Activated naive CD4-positive, alpha-beta T cell treated with anti-CD3 and anti-CD28 coated beads, Interleukin-2, amount 10 ng/mL, durations not matched to agents 7 days and 5 days (primary cell): Measurements from ENCODE around the gene NRF1.
"Not testable (repeated sequence)": the region's sequence is repeated elsewhere in the genome, so short reads cannot be mapped to it uniquely, and the experiment has no call there.

Source experiments
- CTCF ChIA-PET: fragments of 350-600 bp; sonication (Branson Sonifier 250); formaldehyde crosslinking; loops from one replicate; lab custom pipeline; 2021; ENCODE audit warnings: antibody characterized with exemption; lab: Charles Lee
- DNase-seq: peaks from one replicate; pipeline ENCODE4 v3.0.0-alpha.2; 2020
- H3K27ac Mint-ChIP-seq: one replicate; pipeline ENCODE4 v1.8.0; 2021; ENCODE audit warnings: mild to moderate bottlenecking, moderate library complexity, mixed read lengths
- H3K27me3 Mint-ChIP-seq: one replicate; pipeline ENCODE4 v1.8.0; 2021; ENCODE audit warnings: mild to moderate bottlenecking, mixed read lengths
- H3K36me3 Mint-ChIP-seq: one replicate; pipeline ENCODE4 v1.8.0; 2021; ENCODE audit warnings: mixed read lengths
- H3K4me1 Mint-ChIP-seq: one replicate; pipeline ENCODE4 v1.8.0; 2021; ENCODE audit warnings: mixed read lengths
- H3K4me3 Mint-ChIP-seq: one replicate; pipeline ENCODE4 v1.8.0; 2021; ENCODE audit warnings: mild to moderate bottlenecking, moderate library complexity, mixed read lengths
- H3K9me3 Mint-ChIP-seq: one replicate; pipeline ENCODE4 v1.8.0; 2021; ENCODE audit warnings: mixed read lengths

Gene NRF1

DNA sequence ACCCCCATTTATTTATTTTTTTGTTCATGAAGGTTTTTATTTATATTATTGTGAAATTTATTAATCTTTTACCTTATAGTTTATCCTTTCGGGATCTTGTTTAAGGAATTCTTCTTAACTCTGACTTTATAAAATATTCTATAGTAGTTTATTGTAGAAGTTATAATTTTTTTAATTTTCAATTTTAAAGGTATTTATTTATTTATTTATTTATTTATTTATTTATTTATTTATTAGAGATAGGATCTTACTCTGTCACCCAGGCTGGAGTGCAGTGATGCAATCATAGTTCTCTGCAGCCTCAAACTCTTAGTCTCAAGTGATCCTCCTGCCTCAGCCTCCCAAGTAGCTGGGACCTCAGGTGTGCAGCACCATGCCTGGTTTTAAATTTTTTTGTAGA, 56.0 kb downstream of the NRF1 start:
- H3K9me3 Mint-ChIP-seq, result no peaks in the 10 kb centered on the region
- H3K27me3 Mint-ChIP-seq, result no peaks in the 10 kb centered on the region
- H3K4me1 Mint-ChIP-seq, result no peaks in the 10 kb centered on the region
- DNase-seq, result no peak
- no peak overlapping the region for H3K27ac Mint-ChIP-seq
- CTCF ChIA-PET, result interaction anchor here (1.1 to 1.3 kb wide), 2 partner anchors 158 to 162 kb away, joined by 3 read pairs; no protein-coding TSS in a partner anchor
- H3K4me3 Mint-ChIP-seq, result no peak overlapping the region
- peaks cover 7% of the 10 kb centered on the region for H3K36me3 Mint-ChIP-seq

- DNase-seq, result no peak
- peaks cover 3% of the 10 kb centered on the region for H3K36me3 Mint-ChIP-seq
- H3K9me3 Mint-ChIP-seq, result no peaks in the 10 kb centered on the region
- H3K4me1 Mint-ChIP-seq, result no peaks in the 10 kb centered on the region
- no peak overlapping the region for H3K27ac Mint-ChIP-seq
- CTCF ChIA-PET, result no interaction called here
- no peak overlapping the region for H3K4me3 Mint-ChIP-seq
- no peaks in the 10 kb centered on the region for H3K27me3 Mint-ChIP-seq
These were observed 58.4 kb downstream of the NRF1 start for GRCh38 chr7:129669901-129670300.

GRCh38 chr7:129670656-129671055, 59.1 kb downstream of the NRF1 start:
- no peaks in the 10 kb centered on the region for H3K9me3 Mint-ChIP-seq
- CTCF ChIA-PET, result no interaction called here
- no peaks in the 10 kb centered on the region for H3K4me1 Mint-ChIP-seq
- H3K4me3 Mint-ChIP-seq, result no peak overlapping the region
- H3K27me3 Mint-ChIP-seq, result no peaks in the 10 kb centered on the region
- no peak for DNase-seq
- no peak overlapping the region for H3K27ac Mint-ChIP-seq
- H3K36me3 Mint-ChIP-seq, result peaks cover 10% of the 10 kb centered on the region

DNA sequence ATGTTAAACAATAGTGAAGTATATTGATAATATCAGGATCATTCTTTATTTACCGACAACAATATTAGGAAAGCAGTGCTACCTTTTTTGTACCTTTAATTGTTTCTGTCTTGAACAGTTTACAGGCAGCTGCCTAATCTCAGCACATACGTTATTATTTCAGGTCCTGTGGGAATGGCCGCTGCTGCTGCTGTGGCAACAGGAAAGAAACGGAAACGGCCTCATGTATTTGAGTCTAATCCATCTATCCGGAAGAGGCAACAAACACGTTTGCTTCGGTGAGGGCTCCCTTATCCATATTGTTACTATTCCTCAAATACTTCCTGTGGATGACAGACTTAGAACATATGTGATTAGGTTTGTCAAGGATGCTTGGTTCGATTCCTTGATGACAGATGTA, 59.7 kb downstream of the NRF1 start:
- peaks cover 15% of the 10 kb centered on the region for H3K36me3 Mint-ChIP-seq
- no peaks in the 10 kb centered on the region for H3K9me3 Mint-ChIP-seq
- no peaks in the 10 kb centered on the region for H3K27me3 Mint-ChIP-seq
- no peak for DNase-seq
- no peaks in the 10 kb centered on the region for H3K4me1 Mint-ChIP-seq
- no peak overlapping the region for H3K27ac Mint-ChIP-seq
- CTCF ChIA-PET, result no interaction called here
- no peak overlapping the region for H3K4me3 Mint-ChIP-seq

GRCh38 chr7:129674475-129674874, 63.0 kb downstream of the NRF1 start:
- H3K9me3 Mint-ChIP-seq, H3K4me3 Mint-ChIP-seq, CTCF ChIA-PET, DNase-seq, H3K27me3 Mint-ChIP-seq, H3K4me1 Mint-ChIP-seq, H3K27ac Mint-ChIP-seq: not testable (repeated sequence)
- peaks cover 34% of the 10 kb centered on the region for H3K36me3 Mint-ChIP-seq

DNA sequence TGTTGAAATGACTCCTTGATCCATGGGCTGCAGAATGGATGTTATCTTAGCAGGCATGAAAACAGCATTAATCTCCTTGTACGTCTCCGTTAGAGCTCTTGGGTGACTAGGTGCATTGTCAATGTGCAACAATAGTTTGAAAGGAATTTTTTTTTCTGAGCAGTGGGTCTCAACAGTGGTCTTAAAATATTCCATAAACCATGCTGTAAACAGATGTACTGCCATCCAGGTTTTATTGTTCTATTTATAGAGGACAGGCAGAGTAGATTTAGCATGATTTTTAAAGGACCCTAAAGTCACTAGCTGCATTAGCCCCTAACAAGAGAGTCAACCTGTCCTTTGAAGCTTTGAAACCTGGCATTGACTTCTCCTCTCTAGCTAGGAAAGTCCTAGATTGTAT, 64.0 kb downstream of the NRF1 start:
- Mint-ChIP-seq H3K36me3 (peaks cover 37% of the 10 kb centered on the region), H3K4me3 (no peak overlapping the region), H3K9me3 (no peaks in the 10 kb centered on the region), H3K27ac (no peak overlapping the region), H3K27me3 (no peaks in the 10 kb centered on the region), H3K4me1 (no peaks in the 10 kb centered on the region)
- CTCF ChIA-PET, result no interaction called here
- DNase-seq, result no peak

DNA sequence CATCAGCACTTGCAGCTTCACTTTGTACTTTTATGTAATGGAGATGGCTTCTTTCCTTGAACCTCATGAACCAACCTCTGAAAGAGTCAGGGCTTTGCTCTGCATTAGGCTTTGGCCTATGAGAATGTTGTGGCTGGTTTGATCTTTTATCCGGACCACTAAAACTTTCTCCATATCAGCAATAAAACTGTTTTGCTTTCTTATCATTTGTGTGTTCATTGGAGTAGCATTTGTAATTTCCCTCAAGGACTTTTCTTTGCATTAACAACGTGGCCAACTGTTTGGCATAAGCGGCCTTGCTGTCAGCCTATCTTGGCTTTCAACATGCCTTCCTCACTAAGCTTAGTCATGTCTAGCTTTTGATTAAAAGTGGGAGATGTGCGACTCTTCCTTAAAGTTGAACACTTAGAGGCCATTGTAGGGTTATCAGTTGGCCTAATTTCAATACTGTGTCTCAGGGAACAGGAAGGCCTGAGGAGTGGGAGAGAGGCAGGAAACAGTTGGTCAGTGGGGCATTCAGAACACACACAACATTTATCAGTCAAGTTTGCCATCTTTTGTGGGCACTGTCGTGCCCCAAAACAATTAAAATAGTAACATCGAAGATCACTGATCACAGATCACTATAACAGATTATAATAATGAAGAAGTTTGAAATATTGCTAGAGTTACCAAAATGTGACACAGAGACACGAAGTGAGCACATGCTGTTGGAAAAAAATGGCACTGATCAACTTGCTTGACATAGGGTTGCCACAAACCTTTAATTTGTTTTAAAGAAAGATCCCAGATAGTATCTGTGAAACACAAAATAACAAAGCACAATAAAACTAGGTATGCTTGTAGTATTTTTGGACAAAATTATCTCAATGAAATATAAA, 64.7 kb downstream of the NRF1 start:
- Mint-ChIP-seq H3K36me3 (peaks cover 40% of the 10 kb centered on the region), H3K27ac (no peak overlapping the region), H3K4me1 (no peaks in the 10 kb centered on the region), H3K27me3 (no peaks in the 10 kb centered on the region), H3K9me3 (no peaks in the 10 kb centered on the region), H3K4me3 (no peak overlapping the region)
- no peak for DNase-seq
- CTCF ChIA-PET, result no interaction called here

DNA sequence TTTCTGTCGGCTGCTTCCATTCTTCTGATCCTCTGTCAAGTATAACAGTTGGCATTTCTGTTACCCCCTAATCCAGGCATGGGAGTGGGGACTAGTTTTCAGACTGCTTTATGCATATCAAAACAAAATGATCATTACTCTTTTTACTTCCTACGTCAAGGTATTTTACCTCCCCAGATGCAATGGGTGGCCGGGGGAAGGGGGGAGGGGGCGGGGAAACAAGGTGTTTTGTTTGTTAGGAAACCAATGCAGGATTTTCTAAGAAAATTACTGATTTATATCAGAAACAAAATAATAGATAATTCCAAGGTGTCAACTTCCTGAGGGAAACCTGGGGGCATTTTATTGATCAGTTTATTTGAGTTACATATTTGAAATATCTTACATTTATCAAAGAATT, 66.3 kb downstream of the NRF1 start:
- Mint-ChIP-seq H3K36me3 (peaks cover 43% of the 10 kb centered on the region), H3K4me1 (no peaks in the 10 kb centered on the region), H3K4me3 (no peak overlapping the region), H3K27me3 (no peaks in the 10 kb centered on the region), H3K27ac (no peak overlapping the region), H3K9me3 (no peaks in the 10 kb centered on the region)
- DNase-seq, result no peak
- CTCF ChIA-PET, result no interaction called here

- Mint-ChIP-seq H3K4me3 (no peak overlapping the region), H3K36me3 (peaks cover 43% of the 10 kb centered on the region), H3K9me3 (no peaks in the 10 kb centered on the region), H3K4me1 (no peaks in the 10 kb centered on the region), H3K27me3 (no peaks in the 10 kb centered on the region), H3K27ac (no peak overlapping the region)
- no peak for DNase-seq
- CTCF ChIA-PET, result no interaction called here
These were observed 67.1 kb downstream of the NRF1 start for GRCh38 chr7:129678606-129679005.

DNA sequence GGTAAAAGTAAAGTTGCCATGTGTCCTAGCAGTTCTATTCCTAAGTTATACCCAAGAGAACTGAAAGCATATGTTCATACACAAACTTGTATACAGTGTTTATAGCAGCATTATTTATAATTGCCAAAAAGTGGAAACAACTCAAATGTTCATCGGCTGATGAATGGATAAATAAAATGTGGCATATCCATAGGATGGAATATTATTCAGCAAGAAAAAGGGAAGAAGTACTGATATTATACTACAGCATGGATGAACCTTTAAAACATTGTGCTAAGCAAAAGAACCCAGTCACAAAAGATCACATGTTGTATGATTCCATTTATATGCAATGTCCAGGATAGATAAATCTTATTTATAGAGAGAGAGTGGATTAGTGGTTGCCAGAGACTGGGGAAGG, 68.9 kb downstream of the NRF1 start:
- Mint-ChIP-seq H3K27me3 (no peaks in the 10 kb centered on the region), H3K9me3 (no peaks in the 10 kb centered on the region), H3K27ac (no peak overlapping the region), H3K36me3 (peaks cover 36% of the 10 kb centered on the region), H3K4me1 (no peaks in the 10 kb centered on the region), H3K4me3 (no peak overlapping the region)
- no peak for DNase-seq
- CTCF ChIA-PET, result no interaction called here

DNA sequence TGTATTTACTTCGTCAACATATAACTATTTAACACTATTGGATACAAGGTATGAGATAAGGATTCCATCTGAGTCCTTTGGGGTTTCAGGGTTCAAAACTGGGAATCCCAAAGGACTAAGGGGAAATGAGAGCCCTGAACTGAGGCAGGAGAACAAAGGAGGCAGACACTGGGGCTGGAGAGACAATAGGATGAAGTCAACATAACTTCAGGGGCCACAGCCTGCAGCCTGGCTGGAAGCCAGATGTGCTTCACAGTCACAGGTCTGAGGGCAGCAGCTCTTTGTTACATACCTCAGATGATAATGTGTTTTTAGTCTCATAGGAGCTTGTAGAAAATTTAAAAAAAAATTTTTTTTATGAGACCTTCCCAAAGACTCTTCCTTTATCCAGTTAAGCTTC, 73.3 kb downstream of the NRF1 start:
- no peaks in the 10 kb centered on the region for H3K27me3 Mint-ChIP-seq
- no peak for DNase-seq
- H3K4me3 Mint-ChIP-seq, result no peak overlapping the region
- H3K4me1 Mint-ChIP-seq, result no peaks in the 10 kb centered on the region
- no peaks in the 10 kb centered on the region for H3K9me3 Mint-ChIP-seq
- H3K36me3 Mint-ChIP-seq, result peaks cover 13% of the 10 kb centered on the region
- H3K27ac Mint-ChIP-seq, result no peak overlapping the region
- CTCF ChIA-PET, result no interaction called here

- Mint-ChIP-seq H3K36me3 (peaks cover 9% of the 10 kb centered on the region), H3K27ac (no peak overlapping the region), H3K27me3 (no peaks in the 10 kb centered on the region), H3K4me1 (no peaks in the 10 kb centered on the region), H3K4me3 (no peak overlapping the region), H3K9me3 (no peaks in the 10 kb centered on the region)
- DNase-seq, result no peak
- CTCF ChIA-PET, result no interaction called here
These were observed 74.5 kb downstream of the NRF1 start for GRCh38 chr7:129686063-129686462.

DNA sequence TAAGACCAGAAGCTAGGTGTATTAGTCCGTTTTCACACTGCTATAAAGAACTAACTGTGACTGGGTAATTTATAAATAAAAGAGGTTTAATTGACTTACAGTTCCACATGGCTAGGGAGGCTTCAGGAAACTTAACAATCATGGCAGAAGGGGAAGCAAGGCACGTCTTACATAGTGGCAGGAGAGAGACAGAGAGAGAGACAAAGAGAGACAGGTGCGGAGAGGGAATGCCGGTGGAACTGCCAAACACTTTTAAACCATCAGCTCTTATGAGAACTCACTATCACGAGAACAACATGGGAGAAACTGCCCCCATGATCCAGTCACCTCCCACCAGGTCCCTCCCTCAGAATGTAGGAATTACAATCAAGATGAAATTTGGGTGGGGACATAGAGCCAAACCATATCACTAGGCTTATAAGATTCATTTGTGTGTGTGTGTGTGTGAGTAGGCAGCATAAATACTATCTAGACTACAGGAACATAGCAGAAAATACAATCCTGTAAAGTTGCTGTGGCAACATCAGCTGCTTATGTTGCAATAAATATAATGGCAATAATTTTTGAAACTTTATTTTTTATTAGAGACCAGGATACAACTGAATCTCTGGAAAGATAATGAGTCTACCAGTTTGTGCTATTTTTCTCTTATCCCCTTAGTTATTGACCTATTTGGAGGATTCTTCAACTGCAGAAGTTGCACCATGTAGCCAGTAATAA, 77.1 kb downstream of the NRF1 start:
- Mint-ChIP-seq H3K9me3 (no peaks in the 10 kb centered on the region), H3K36me3 (peaks cover 16% of the 10 kb centered on the region), H3K4me3 (no peak overlapping the region), H3K27me3 (no peaks in the 10 kb centered on the region), H3K27ac (no peak overlapping the region), H3K4me1 (no peaks in the 10 kb centered on the region)
- CTCF ChIA-PET, result no interaction called here
- DNase-seq, result no peak

DNA sequence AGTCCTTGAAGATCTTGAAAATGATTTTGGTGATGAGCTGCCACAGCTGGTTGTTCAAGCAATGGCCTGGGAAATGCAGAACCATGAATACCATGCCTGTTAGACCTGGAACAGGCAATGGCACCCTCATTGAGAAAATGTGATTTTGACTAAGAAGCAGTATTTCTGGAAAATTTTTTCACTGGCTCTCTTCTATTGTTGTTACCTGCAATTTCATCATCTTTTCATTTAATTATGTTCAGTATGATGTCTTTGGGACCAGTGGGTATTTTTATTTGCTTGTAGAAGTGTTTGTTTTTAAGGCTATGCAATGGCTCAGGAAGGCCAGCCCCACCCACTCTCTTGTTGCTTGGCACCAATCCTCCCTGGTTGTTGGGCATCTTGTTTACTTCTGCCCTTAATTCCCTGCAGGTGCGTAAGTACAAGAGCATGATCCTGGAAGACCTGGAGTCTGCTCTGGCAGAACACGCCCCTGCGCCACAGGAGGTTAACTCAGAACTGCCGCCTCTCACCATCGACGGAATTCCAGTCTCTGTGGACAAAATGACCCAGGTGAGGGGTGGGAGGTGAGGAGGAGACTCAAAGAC, 78.6 kb downstream of the NRF1 start:
- H3K36me3 Mint-ChIP-seq, result peaks cover 21% of the 10 kb centered on the region
- H3K9me3 Mint-ChIP-seq, result no peaks in the 10 kb centered on the region

GRCh38 chr7:129690701-129691100, 79.2 kb downstream of the NRF1 start:
- H3K27me3 Mint-ChIP-seq, result no peaks in the 10 kb centered on the region
- DNase-seq, result no peak
- H3K36me3 Mint-ChIP-seq, result peaks cover 21% of the 10 kb centered on the region
- H3K4me3 Mint-ChIP-seq, result no peak overlapping the region
- H3K27ac Mint-ChIP-seq, result no peak overlapping the region
- CTCF ChIA-PET, result no interaction called here
- H3K9me3 Mint-ChIP-seq, result no peaks in the 10 kb centered on the region
- H3K4me1 Mint-ChIP-seq, result no peaks in the 10 kb centered on the region

More for the DNA sequence above, 78.6 kb downstream of the NRF1 start:
- Mint-ChIP-seq H3K4me3 (no peak overlapping the region), H3K4me1 (no peaks in the 10 kb centered on the region), H3K27ac (no peak overlapping the region), H3K27me3 (no peaks in the 10 kb centered on the region)
- DNase-seq, result no peak
- CTCF ChIA-PET, result no interaction called here
